Upper lobe of left lung (tissue), 4 donors: ENCODE results near the gene FBXL17.

ENCODE experiments used
- CTCF ChIP-seq, 6 experiments: fragments of 450-650 bp in 4 of 6; fragments of 200-600 bp in 2 of 6; sonication (generic) in 2 of 6; IDR thresholded peaks; one replicate each; pipeline ENCODE4 v1.5.1; 2016 to 2019; ENCODE audit warnings: antibody characterized with exemption in 6 of 6
- POLR2A ChIP-seq, 4 donors: fragments of 450-650 bp; IDR thresholded peaks; one replicate each; pipeline ENCODE4 v1.5.1; 2016 to 2017; ENCODE audit warnings: antibody characterized with exemption in 4 of 4, mild to moderate bottlenecking in 2 of 4
- POLR2AphosphoS5 ChIP-seq, 2 donors: sonication (generic); formaldehyde crosslinking; IDR thresholded peaks; one replicate each; pipeline ENCODE4 v1.5.1; 2017; ENCODE audit warnings: antibody characterized with exemption in 2 of 2

- TF ChIP-seq POLR2AphosphoS5 (IDR thresholded peaks at IDR 0.05) (no peak), POLR2A (IDR thresholded peaks at IDR 0.05) (no peak), CTCF (IDR thresholded peaks at IDR 0.05) (no peak)
Observed at GRCh38 chr5:107915176-107915812, 466.6 kb downstream of the FBXL17 start.
